ENCODE measurements around the gene IFI27L2. TPM values are rescaled to one million over a fixed set of nuclear protein-coding genes. Genes with fewer than 3 reads are reported as not detected.

Gene IFI27L2
- total RNA-seq, 1 donor from 2014 or later = 23.7 TPM

DNA sequence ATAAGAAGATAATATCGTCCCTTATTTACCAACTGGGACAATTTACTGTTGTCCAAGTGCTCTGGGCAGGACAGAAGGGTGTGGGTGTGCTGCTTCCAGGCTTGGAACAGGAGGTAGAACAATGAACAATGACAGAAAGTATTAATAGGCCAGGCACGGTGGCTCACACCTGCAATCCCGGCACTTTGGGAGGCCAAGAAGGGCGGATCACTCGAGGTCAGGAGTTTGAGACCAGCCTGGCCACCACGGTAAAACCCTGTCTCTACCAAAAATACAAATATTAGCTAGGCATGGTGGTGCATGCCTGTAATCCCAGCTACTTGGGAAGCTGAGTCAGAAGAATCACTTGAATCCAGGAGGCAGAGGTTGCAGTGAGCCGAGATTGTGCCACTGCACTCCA lies 16.3 kb downstream of the IFI27L2 start:
- H3K9me3 Mint-ChIP-seq (ENCODE audit: unreplicated experiment) = no peaks in the 10 kb centered on the region
- peaks cover 5% of the 10 kb centered on the region for H3K27me3 Mint-ChIP-seq (ENCODE audit: unreplicated experiment)
- DNase-seq (ENCODE audit: low spot score) = no peak
- no peaks in the 10 kb centered on the region for H3K36me3 Mint-ChIP-seq (ENCODE audit: low read depth, unreplicated experiment)
- TF ChIP-seq, protein P1, sequence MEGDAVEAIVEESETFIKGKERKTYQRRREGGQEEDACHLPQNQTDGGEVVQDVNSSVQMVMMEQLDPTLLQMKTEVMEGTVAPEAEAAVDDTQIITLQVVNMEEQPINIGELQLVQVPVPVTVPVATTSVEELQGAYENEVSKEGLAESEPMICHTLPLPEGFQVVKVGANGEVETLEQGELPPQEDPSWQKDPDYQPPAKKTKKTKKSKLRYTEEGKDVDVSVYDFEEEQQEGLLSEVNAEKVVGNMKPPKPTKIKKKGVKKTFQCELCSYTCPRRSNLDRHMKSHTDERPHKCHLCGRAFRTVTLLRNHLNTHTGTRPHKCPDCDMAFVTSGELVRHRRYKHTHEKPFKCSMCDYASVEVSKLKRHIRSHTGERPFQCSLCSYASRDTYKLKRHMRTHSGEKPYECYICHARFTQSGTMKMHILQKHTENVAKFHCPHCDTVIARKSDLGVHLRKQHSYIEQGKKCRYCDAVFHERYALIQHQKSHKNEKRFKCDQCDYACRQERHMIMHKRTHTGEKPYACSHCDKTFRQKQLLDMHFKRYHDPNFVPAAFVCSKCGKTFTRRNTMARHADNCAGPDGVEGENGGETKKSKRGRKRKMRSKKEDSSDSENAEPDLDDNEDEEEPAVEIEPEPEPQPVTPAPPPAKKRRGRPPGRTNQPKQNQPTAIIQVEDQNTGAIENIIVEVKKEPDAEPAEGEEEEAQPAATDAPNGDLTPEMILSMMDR (IDR thresholded peaks at IDR 0.05; ENCODE audit: unreplicated experiment) = no peak
- no peaks in the 10 kb centered on the region for H3K4me1 Mint-ChIP-seq (ENCODE audit: unreplicated experiment)
- no peak overlapping the region for H3K27ac Mint-ChIP-seq (ENCODE audit: unreplicated experiment)
- no peak overlapping the region for H3K4me3 Mint-ChIP-seq (ENCODE audit: unreplicated experiment)

DNA sequence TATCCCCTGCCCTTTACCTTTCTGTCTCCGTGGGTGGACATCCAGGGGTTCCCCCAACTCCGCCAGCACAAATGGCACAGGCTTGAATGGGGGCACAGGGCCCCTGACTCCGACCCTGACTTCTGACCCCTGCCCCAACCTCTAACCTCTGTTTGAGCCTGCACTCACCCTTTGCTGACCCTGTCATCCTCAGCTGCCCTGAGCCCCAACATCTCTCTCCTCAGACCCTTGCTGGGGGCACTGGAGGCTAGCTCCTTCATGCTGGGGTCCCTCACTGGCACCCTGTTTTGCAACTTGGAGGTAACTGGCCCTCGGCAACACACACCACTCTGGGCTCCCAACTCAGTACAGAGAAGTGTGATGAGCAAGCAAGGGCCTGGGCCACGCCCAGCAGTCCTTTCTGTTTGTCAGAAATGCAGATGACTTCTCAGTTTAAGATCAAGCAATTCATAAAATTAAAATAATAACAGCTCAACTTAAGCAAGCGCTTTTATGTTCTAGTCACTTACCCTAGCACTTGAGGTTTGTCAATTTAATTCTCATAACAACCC lies 16.8 kb downstream of the IFI27L2 start:
- H3K36me3 Mint-ChIP-seq (ENCODE audit: low read depth, unreplicated experiment) = no peaks in the 10 kb centered on the region
- no peak overlapping the region for H3K4me3 Mint-ChIP-seq (ENCODE audit: unreplicated experiment)
- TF ChIP-seq, protein P1 (IDR thresholded peaks at IDR 0.05; ENCODE audit: unreplicated experiment) = no peak
- H3K4me1 Mint-ChIP-seq (ENCODE audit: unreplicated experiment) = no peaks in the 10 kb centered on the region
- DNase-seq (ENCODE audit: low spot score) = no peak
- H3K27me3 Mint-ChIP-seq (ENCODE audit: unreplicated experiment) = peaks cover 3% of the 10 kb centered on the region
- no peak overlapping the region for H3K27ac Mint-ChIP-seq (ENCODE audit: unreplicated experiment)
- H3K9me3 Mint-ChIP-seq (ENCODE audit: unreplicated experiment) = no peaks in the 10 kb centered on the region

GRCh38 chr14:94111276-94112095 lies 17.9 kb downstream of the IFI27L2 start:
- no peaks in the 10 kb centered on the region for H3K9me3 Mint-ChIP-seq (ENCODE audit: unreplicated experiment)
- H3K4me1 Mint-ChIP-seq (ENCODE audit: unreplicated experiment) = no peaks in the 10 kb centered on the region
- H3K27me3 Mint-ChIP-seq (ENCODE audit: unreplicated experiment) = peaks cover 1% of the 10 kb centered on the region
- no peaks in the 10 kb centered on the region for H3K36me3 Mint-ChIP-seq (ENCODE audit: low read depth, unreplicated experiment)
- no peak for DNase-seq (ENCODE audit: low spot score)
- TF ChIP-seq, protein P1 (IDR thresholded peaks at IDR 0.05; ENCODE audit: unreplicated experiment) = no peak
- no peak overlapping the region for H3K4me3 Mint-ChIP-seq (ENCODE audit: unreplicated experiment)
- no peak overlapping the region for H3K27ac Mint-ChIP-seq (ENCODE audit: unreplicated experiment)

DNA sequence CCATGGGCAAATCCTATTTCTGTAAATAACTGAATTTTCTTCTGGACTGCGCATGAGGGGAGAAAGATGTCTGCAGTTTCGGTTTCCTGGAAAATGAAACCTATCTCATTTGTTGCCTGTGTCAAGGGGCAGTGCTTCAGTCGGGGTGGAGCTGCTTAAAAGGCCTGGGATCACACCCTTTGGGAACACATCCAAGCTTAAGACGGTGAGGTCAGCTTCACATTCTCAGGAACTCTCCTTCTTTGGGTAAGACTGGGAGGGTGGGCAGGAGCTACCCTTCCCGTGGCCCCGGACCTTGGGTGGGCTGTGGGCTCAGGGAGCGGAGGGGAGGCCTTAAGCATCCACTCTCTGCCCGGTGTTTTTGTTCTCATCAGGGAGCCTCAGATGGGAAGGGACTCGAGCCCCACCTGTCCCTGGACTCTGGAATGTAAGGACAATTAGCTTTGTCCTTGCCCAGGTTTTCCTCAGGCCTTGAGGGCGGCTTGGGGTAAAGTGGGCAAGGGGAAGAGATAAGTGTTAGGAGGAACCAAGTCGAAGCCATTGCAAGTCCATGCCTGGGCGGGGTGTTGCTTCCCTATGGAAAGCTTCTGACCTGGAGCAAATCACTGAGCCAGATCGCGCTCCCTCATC lies 18.7 kb downstream of the IFI27L2 start, which contains the start of gene IFI27:
Gene IFI27, plus strand, starts transcription at position 185 of the 630 bp plus-strand sequence.
- H3K4me1 Mint-ChIP-seq (ENCODE audit: unreplicated experiment) = no peaks in the 10 kb centered on the region
- H3K4me3 Mint-ChIP-seq (ENCODE audit: unreplicated experiment) = no peak within 1 kb of the TSS
- H3K27me3 Mint-ChIP-seq (ENCODE audit: unreplicated experiment) = peaks cover 1% of the 10 kb centered on the region
- no peaks in the 10 kb centered on the region for H3K36me3 Mint-ChIP-seq (ENCODE audit: low read depth, unreplicated experiment)
- TF ChIP-seq, protein P1 (IDR thresholded peaks at IDR 0.05; ENCODE audit: unreplicated experiment) = no peak
- H3K27ac Mint-ChIP-seq (ENCODE audit: unreplicated experiment) = no peak within 1 kb of the TSS
- no peaks in the 10 kb centered on the region for H3K9me3 Mint-ChIP-seq (ENCODE audit: unreplicated experiment)
- no peak for DNase-seq (ENCODE audit: low spot score)

GRCh38 chr14:94109915-94110250 lies 19.5 kb downstream of the IFI27L2 start:
- H3K9me3 Mint-ChIP-seq (ENCODE audit: unreplicated experiment) = no peaks in the 10 kb centered on the region
- TF ChIP-seq, protein P1 (IDR thresholded peaks at IDR 0.05; ENCODE audit: unreplicated experiment) = no peak
- no peak overlapping the region for H3K27ac Mint-ChIP-seq (ENCODE audit: unreplicated experiment)
- DNase-seq (ENCODE audit: low spot score) = no peak
- no peaks in the 10 kb centered on the region for H3K4me1 Mint-ChIP-seq (ENCODE audit: unreplicated experiment)
- peaks cover 1% of the 10 kb centered on the region for H3K27me3 Mint-ChIP-seq (ENCODE audit: unreplicated experiment)
- no peaks in the 10 kb centered on the region for H3K36me3 Mint-ChIP-seq (ENCODE audit: low read depth, unreplicated experiment)
- H3K4me3 Mint-ChIP-seq (ENCODE audit: unreplicated experiment) = no peak overlapping the region

Measured in endothelial cell (in vitro differentiated cells).